ENCODE measurements around the gene ARHGAP11A.
A peak's percentile ranks its signal among the peaks of the same experiment; 100 is the strongest.

DNA sequence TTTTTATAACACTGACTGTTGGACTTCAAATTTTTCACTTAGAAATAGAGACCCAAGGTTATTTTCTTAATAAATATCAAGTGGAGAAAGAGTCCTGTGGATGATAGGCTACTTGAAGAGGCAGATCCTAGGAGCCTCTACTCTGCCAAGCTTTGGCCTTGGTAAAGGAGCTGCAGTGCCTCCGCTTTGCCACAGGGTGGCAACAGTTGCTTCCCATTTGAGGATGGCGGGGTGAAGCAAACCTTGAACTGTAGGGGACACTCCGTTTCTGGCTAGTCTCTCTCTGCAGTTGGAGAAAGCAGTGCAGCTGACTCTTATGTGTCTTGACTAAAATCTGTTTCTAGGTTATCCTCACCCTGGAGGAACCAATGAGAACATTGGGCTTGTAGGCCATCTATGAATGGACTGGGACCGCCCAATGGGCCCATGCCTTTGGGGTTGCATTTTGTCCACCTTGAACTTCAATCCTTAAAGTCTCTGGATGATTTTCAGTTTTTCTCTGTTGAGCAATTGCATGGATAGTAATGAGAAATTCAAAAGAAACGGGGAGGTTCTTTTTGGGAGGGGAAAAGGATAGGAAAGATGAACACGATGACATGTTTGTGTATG is 36.0 kb downstream of the ARHGAP11A start:
- TF ChIP-seq, protein P1, sequence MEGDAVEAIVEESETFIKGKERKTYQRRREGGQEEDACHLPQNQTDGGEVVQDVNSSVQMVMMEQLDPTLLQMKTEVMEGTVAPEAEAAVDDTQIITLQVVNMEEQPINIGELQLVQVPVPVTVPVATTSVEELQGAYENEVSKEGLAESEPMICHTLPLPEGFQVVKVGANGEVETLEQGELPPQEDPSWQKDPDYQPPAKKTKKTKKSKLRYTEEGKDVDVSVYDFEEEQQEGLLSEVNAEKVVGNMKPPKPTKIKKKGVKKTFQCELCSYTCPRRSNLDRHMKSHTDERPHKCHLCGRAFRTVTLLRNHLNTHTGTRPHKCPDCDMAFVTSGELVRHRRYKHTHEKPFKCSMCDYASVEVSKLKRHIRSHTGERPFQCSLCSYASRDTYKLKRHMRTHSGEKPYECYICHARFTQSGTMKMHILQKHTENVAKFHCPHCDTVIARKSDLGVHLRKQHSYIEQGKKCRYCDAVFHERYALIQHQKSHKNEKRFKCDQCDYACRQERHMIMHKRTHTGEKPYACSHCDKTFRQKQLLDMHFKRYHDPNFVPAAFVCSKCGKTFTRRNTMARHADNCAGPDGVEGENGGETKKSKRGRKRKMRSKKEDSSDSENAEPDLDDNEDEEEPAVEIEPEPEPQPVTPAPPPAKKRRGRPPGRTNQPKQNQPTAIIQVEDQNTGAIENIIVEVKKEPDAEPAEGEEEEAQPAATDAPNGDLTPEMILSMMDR (IDR thresholded peaks at IDR 0.05) = peak in 2 of 3 donors; percentile 54 to 60
- no peak for TF ChIP-seq POLR2AphosphoS5 (IDR thresholded peaks at IDR 0.05)

Measured in breast epithelium (tissue), 3 donors.